Measurements from ENCODE around the gene SIRPB2. TPM values are rescaled to one million over a fixed set of nuclear protein-coding genes. Genes with fewer than 3 reads are reported as not detected.
"Not testable (repeated sequence)": the region's sequence is repeated elsewhere in the genome, so short reads cannot be mapped to it uniquely, and the experiment has no call there.

The SIRPB2 gene
- total RNA-seq, 1 experiment from 2014 or later: not detected

DNA sequence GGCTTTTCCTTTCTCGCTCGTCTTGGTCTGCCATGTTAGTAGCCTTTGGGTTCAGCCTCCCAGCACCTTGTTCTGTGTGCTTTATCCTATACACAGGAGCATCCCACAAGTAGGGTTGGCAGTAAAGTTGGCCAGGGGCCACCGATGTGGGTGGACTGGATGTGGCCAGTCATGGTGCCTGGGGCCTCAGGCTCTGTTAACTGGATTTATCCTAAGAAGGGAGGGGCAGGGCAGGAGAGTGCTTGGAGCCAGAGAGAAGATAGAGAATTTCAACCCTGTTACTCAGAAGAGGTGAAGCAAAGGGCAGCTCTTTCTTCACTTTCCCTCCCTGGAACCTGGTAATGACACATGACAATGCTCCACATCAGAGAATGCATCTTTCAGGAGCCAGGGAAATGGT, 14.1 kb upstream of the SIRPB2 start:
- peak; percentile 44 for DNase-seq (ENCODE audit: low read depth)
- in situ Hi-C loops (cut with HindIII; ENCODE audit: low pct_unique_long_range_greater_than_20kb, low sequenced_read_pairs): no loop called here

DNA sequence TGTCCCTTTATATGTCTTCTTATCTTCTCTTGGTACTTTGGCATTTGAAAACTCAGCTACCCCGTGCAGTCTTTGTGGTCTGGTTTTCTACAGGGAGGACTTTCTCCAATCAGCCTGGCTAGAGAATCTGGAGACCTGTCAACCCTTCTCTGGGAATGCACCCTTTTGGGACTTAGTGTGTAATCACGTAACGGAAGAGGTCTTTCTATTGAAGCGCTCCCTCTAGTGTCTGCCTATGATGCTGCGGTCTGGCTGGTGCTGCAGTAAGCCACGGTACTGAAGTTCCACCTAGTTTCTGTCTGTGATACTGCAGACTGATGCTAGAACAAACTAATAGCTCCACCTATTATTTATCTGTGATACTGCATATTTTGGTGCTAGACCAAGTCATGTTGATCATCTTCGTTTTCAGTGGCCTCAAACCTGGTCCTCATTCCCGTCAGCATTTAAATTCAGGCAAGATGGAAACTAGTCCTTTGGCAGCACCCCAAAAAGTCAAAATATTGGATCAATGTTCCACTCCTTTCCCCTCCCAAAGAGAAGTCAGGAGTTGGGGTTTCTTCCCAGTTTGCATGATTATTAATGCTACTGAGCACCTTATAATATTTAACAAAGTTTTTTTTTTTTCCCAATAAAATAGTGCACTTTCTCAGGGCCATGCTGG, 12.5 kb upstream of the SIRPB2 start:
- in situ Hi-C loops (cut with HindIII; ENCODE audit: low pct_unique_long_range_greater_than_20kb, low sequenced_read_pairs): no loop called here
- peak; percentile 89 for DNase-seq (ENCODE audit: low read depth)

DNA sequence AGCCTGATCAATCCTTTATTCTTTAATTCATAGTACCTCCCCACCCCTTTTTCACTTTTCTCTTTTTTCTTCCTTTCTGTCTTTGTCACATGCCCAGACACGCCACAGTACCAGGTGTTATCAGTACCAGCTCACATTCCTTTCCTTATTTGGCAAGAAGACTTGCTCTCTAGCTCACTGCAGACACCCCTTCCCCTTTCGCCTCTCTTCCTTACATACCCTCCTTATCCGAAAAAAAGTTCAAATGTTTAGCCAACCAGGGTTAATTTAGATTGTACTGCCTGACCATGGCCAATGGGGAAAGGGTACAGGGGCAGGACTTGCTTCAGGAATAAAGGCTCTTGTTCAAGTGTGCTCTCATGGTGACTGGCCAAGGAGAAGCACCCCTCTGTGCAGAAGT, 9.3 kb upstream of the SIRPB2 start:
- in situ Hi-C loops (cut with HindIII; ENCODE audit: low pct_unique_long_range_greater_than_20kb, low sequenced_read_pairs): no loop called here
- DNase-seq (ENCODE audit: low read depth): no peak

DNA sequence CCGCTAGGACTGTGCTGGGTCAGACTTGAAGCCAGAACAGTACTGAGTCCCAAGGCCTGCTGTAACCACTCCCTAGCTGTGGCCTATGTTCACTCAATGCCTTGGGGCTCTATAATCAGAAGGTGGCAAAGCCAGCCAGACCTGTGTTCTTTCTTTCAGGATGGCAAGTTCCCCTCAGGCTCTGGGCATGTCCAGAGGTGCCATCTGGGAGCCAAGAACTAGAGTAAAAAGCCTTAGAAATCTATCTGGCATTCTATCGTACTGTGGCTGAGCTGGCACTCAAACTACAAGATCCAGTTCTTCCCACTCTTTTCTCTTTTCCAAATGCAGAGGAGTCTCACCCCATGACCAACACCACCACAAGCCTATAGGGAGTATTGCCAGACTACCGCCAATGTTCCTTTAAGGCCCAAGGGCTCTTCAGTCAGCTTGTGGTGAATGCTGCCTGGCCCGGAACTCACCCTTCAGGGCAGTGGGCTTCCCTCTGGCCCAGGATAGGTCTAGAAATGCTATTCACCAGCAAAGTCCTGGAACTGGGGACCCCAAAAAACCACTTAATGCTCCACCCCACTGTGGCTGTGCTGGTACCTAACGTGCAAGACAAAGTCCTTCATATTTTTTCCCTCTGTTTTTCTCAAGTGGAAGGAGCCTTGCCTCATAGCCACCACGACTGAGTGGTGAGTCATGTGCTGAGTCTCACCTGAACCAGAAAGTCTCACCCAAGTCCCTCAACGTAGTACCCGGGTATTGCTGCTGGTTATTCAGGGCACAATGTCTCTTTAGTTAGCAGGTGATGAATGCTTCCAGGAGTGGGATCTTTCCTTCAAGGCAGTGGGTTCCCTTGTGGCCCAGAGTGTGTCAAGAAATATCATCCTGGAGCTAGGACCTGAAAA, 8.6 kb upstream of the SIRPB2 start:
- in situ Hi-C loops (cut with HindIII; ENCODE audit: low pct_unique_long_range_greater_than_20kb, low sequenced_read_pairs): no loop called here
- no peak for DNase-seq (ENCODE audit: low read depth)

DNA sequence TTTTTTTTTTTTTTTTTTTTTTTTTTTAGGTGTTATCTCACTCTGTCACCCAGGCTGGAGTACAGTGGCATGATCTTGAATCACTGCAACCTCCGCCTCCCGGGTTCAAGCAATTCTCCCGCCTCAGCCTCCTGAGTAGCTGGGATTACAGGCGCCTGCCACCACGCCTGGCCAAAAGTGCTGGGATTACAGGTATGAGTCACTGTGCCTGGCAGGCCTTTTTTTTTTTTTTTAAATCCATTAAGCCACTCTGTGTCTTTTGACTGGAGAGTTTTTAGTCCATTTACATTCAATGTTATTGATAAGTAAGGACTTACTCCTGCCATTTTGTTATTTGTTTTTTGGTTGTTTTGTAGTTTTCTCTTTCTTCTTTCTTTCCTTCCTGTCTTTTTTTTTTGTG, 6.2 kb upstream of the SIRPB2 start:
- in situ Hi-C loops (cut with HindIII; ENCODE audit: low pct_unique_long_range_greater_than_20kb, low sequenced_read_pairs); DNase-seq (ENCODE audit: low read depth): not testable (repeated sequence)

DNA sequence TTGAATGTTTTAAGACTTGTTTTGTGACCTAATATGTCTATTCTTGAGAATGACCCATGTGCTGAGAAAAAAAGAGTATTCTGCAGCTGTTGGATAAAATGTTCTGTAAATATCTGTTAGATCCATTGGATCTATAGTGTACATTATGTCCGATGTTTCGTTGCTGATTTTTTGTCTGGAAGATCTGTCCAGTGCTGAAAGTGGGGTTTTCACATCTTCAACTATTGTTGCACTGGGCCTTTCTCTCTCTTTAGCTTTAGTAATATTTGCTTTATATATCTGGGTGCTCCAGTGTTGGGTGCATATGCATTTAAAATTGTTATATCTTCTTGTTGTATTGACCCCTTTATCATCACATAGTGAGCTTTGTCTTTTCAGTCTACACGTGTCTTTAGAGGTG, 5.7 kb upstream of the SIRPB2 start:
- no peak for DNase-seq (ENCODE audit: low read depth)
- in situ Hi-C loops (cut with HindIII; ENCODE audit: low pct_unique_long_range_greater_than_20kb, low sequenced_read_pairs): no loop called here

DNA sequence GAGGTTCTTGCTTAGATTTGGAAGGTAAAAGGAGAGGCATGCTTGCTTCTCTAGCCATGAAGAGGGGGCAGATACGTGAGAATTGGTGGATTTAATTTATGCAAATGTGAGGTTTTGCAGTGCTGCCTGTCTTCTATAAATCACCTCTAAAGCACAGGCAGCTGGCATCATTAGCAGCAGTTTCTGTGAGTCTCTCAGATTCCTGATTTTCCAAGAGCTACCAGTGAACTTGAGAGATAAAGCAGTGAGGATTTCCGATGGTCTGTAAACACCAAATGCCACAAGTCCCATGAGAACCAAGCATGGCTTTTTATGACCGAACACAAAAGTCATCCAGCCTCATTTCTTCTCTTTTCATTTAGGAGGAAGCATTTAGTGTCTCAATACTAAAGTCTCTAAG, 3.2 kb upstream of the SIRPB2 start:
- in situ Hi-C loops (cut with HindIII; ENCODE audit: low pct_unique_long_range_greater_than_20kb, low sequenced_read_pairs): no loop called here
- no peak for DNase-seq (ENCODE audit: low read depth)

DNA sequence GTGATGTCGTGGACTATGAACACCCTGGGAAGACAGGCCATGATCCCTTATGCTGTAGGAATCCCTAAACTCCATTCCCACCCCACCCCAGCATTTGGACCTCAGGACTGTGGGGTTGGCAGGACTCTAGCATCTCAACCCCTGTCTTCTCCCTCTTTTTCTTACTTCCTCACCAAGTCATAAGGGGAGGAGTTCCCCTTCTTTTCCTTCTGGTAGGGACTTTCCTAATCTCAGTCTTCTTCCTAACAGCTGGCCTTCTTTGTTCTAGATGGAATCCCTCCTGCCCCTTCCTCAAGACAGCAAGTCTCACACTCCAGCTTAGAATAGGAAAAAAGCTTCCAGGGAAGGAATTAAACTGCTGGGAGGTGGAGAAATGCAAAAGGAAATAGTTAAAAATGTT, 2.3 kb upstream of the SIRPB2 start:
- no peak for DNase-seq (ENCODE audit: low read depth)
- in situ Hi-C loops (cut with HindIII; ENCODE audit: low pct_unique_long_range_greater_than_20kb, low sequenced_read_pairs): no loop called here

DNA sequence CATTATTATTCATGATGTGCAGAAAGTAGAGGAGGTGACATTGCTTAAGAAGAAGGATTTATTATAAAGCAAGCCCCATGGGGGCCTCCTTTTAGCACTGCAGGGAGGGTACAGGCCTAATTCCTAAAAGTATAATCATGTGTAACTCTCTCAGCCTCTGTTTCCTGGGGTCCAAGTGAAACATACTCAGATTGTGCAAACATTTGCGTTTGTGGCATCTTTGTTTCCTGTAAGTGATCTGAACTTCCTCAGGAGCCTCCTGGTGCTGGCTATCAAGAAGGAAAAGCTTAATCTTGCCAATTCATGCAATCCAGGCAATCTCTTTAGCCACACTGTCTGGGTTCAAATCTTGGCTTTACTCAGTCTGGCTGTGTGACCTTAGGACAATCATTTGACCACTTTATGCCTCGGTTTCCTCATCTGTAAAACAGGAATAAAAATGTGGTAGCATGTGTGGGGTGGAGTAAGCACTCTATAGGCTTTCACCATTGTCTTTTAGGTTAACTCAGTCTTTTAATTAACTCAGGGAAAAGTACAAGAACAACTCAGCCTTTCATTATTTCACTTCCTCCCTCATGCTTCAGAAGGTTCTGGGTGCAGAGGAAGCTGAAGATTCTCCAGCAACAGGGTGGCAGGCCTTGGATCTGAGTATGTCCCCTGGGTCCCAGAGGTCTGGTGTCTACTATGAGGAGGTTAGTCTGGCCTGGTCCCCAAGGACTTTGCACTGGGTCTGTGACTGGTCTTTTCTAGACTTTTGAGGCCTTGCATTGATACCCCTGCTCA, 831 bp upstream of the SIRPB2 start:
- in situ Hi-C loops (cut with HindIII; ENCODE audit: low pct_unique_long_range_greater_than_20kb, low sequenced_read_pairs): no loop called here
- DNase-seq (ENCODE audit: low read depth): no peak

DNA sequence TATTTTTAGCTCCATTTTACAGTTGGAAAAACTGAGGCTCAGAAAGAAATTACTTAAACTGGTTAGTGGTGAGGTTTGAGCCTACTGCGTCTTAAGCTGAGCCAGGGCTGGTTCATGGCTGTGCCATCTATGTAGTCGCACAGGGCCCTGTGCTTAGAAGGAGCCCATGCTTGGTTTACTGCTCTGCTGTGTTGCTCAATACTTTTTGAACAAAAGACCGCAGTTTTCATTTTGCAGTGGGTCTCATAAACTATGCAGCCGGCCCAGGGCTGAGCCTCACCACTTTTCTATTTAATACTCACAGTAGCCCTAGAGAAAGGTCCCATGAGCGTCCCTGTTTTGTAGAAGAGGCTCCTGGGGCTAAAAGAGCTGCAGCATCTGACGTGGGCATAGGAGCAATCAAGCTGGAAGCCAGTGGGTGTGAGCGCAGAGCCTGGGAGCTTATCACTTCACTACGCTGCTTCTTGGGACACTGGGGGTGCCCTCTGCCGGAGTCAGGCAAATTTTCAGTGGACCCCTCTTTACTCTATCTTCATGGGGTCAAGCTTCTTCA, 501 bp downstream of the SIRPB2 start:
- DNase-seq (ENCODE audit: low read depth): no peak
- in situ Hi-C loops (cut with HindIII; ENCODE audit: low pct_unique_long_range_greater_than_20kb, low sequenced_read_pairs): no loop called here

DNA sequence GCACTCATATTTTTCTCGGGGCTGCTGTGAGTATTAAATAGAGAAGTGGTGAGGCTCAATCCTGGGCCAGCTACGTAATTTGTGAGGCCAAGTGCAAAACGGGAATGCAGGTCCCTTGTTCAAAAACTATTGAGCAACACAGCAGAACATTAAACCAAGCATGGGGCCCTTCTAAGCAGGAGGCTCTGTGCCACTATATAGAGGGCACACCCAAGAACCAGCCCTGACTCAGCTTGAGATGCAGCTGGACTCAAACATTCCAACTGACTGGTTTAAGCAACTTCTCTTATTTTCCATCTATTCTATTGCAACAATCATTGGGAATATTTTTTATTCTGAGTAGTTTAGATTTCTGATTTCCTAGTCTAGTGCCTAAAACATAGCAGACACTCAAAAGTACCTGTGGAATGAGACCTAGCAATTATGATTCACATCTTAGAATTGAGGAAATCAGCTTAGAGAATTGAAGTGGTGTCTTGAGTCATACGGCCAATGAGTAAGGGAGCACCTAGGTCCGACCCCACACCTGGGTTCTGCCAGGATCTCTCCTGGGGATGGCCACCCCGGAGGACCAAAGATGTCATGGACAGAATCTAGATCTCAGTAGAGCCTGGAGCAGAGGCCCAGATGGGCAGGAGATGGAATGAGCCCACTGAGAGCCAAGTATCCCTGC, 1.3 kb downstream of the SIRPB2 start:
- in situ Hi-C loops (cut with HindIII; ENCODE audit: low pct_unique_long_range_greater_than_20kb, low sequenced_read_pairs): no loop called here

DNA sequence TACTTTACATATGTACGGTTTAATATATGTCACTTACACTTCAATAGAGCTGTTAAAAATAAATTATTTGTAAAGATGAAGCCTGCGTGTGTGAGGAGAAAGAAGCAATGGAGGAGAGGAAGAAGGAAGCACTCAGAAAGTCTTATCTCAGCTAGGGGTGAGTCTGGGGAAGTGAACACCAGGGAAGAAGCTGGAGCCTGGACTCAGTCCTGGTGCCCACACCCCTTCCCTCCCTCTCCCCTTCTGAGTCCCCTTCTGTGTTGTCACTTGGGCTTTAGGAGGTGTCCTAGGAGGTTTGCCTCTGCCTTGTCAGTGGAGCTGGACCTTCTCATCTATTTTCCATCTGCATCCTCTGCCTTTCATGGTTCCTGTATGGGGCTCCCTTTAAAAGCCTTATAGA, 1.9 kb downstream of the SIRPB2 start:
- no peak for DNase-seq (ENCODE audit: low read depth)
- in situ Hi-C loops (cut with HindIII; ENCODE audit: low pct_unique_long_range_greater_than_20kb, low sequenced_read_pairs): no loop called here

More for the DNA sequence above, 1.3 kb downstream of the SIRPB2 start:
- DNase-seq (ENCODE audit: low read depth): no peak

DNA sequence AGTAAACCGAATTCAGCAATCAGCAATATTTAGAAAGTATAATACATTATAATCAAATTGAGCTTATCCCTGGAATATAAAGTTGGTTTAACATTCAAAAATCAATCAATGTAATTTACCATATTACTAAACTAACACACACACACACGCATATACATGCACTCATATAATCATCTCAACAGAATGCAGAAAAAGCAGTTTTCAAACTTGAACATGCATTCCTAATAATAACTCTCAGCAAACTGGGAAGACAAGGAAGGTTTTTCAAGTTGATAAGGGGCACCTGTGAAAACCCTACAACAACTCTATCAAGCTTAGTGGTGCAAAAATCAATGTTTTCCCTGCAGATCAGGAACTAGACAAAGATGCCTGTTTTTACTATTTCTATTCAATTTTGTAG, 4.7 kb downstream of the SIRPB2 start:
- no peak for DNase-seq (ENCODE audit: low read depth)
- in situ Hi-C loops (cut with HindIII; ENCODE audit: low pct_unique_long_range_greater_than_20kb, low sequenced_read_pairs): no loop called here

DNA sequence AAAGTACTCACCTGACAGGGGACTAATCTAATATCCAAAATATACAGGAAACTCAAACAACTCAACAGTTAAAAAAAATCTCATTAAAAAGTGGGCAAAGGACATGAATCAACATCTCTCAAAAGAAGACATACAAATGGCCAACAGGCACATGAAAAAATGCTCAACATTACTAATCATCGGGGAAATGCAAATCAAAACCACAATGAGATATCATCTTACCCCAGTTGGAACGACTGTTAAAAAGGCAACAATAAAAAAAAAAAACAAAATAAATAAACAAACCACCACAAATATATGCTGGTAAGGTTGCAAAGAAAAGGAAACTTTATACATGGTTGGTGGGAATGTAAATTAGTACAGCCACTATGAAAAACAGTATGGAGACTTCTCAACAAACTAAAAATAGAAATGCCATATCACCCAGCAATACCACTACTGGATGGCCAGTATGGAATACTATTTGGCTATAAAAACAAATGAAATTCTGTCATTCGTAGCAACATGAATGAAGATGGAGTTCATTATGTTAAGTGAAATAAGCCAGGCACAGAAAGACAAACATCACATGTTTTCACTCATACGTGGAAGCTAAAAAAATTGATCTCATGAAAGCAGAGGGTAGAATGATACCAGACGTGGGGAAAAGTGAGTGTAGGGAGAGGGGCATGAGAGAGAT, 6.6 kb downstream of the SIRPB2 start:
- peak; percentile 52 for DNase-seq (ENCODE audit: low read depth)
- in situ Hi-C loops (cut with HindIII; ENCODE audit: low pct_unique_long_range_greater_than_20kb, low sequenced_read_pairs): no loop called here

DNA sequence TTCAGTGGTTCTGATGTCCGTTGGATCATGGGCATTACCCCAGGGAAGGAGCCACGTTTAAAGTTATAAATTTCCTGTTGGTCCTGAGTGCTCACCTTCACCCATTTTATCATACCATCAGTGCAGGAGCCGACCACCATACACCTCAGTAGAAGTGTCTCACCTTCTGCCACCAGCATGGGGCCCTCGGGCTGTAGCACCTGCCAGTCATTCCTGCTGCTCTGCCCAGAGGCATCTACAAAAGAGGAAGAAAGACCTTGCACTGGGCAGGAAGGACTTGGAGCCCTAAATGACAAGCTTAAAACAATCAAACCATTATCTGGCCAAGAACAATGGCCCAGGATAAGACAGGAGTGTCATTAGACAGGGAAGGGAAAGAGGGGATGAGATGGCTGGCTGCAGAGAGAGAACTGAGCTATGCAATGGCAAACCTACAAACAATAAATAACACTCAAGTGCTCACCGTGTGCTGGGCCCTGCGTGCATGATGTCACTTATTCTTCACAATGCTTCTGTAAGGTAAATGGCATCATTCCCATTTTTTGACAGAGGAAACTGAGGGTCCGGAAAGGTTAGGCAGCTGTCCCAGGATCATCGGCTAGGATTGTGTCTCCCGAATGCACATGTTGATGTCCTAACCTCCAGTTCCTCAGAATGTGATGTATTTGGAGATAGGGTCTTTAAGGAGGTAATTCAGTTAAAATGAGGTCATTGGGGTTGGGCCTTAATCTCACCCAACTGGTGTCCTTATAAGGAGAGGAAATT, 11.2 kb downstream of the SIRPB2 start:
- no peak for DNase-seq (ENCODE audit: low read depth)
- in situ Hi-C loops (cut with HindIII; ENCODE audit: low pct_unique_long_range_greater_than_20kb, low sequenced_read_pairs): no loop called here

DNA sequence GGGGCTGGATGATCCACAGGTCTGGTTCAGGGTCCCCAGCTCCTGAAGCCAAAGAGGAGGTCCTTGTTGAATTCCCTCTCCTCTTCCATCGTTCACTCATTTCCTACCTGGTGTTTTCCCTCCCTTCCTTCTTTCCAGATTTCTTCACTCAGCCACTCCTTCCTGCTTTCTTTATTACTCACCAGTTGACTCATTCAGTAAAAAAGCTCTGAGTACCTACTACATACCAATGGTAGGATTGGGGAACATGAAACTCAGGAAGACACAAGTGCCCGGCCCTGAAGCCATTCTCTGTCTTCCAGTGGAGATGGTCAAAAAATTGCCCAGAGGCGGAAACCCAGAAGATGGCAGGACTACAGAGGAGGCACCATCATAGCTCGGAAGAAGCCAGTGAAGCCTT, 12.7 kb downstream of the SIRPB2 start:
- in situ Hi-C loops (cut with HindIII; ENCODE audit: low pct_unique_long_range_greater_than_20kb, low sequenced_read_pairs): no loop called here
- peak; percentile 71 for DNase-seq (ENCODE audit: low read depth)

DNA sequence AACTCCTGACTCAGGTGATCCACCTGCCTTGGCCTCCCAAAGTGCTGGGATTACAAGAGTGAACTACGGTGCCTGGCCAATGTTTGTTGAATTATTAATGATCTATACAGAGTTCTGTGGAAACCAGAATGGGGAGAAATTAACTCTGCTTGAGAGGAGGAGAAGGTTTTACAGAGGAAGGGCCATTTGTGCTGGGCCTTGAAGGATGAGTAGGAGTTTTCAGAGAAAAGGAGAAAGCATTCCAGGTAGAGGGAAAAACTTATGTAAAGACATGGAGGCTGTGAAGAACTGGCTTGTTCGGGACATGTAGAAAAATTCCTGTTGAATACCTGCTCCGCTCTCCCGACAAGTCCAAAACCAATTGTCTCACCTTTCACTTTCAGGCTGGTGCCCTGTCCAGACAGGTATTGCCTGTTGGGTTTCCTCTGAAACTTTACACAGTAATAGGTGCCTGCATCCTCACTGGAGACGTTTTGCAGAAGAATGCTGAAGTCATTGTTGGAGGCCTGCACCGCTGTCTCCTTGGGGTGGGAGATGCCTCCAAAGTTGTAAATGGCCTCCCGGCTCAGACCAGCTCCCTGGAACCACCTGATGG, 13.2 kb downstream of the SIRPB2 start:
- DNase-seq (ENCODE audit: low read depth): no peak
- in situ Hi-C loops (cut with HindIII; ENCODE audit: low pct_unique_long_range_greater_than_20kb, low sequenced_read_pairs): no loop called here
